Suprapubic skin (tissue), 4 donors: Measurements from ENCODE around the gene GDI2. TPM values are rescaled to one million over a fixed set of nuclear protein-coding genes. Genes with fewer than 3 reads are reported as not detected.

Experiments used
- DNase-seq, 2 donors: peaks; one replicate each; pipeline ENCODE4 v3.0.0-alpha.2; 2019; ENCODE audit warnings: low spot score in 2 of 2
- H3K27ac ChIP-seq: fragments of 200-600 bp; sonication (generic); one replicate; pipeline ENCODE4 v1.5.1; 2019
- H3K27me3 ChIP-seq: fragments of 200-600 bp; sonication (generic); one replicate; pipeline ENCODE4 v1.5.1; 2019
- H3K36me3 ChIP-seq: fragments of 200-600 bp; sonication (generic); one replicate; pipeline ENCODE4 v1.5.1; 2019
- H3K4me1 ChIP-seq: fragments of 200-600 bp; sonication (generic); one replicate; pipeline ENCODE4 v1.5.1; 2019
- H3K4me3 ChIP-seq: fragments of 200-600 bp; sonication (generic); one replicate; pipeline ENCODE4 v1.5.1; 2019; ENCODE audit warnings: mild to moderate bottlenecking
- H3K9me3 ChIP-seq: fragments of 200-600 bp; sonication (generic); one replicate; pipeline ENCODE4 v1.5.1; 2019
- EP300 ChIP-seq: sonication (generic); formaldehyde crosslinking; IDR thresholded peaks from one replicate; pipeline ENCODE4 v1.6.1; 2017; ENCODE audit warnings: antibody characterized with exemption
- POLR2A ChIP-seq, 2 donors: fragments of 450-650 bp; IDR thresholded peaks; one replicate each; pipeline ENCODE4 v1.6.1; 2017; ENCODE audit warnings: antibody characterized with exemption in 2 of 2, mild to moderate bottlenecking in 2 of 2, moderate library complexity in 2 of 2
- POLR2AphosphoS5 ChIP-seq, 3 donors: sonication (generic); formaldehyde crosslinking; IDR thresholded peaks; one replicate each; pipeline ENCODE4 v1.6.1; 2017; ENCODE audit warnings: antibody characterized with exemption in 3 of 3
- WGBS: methylation state at CpG from one replicate; pipeline ENCODE4 v1.1.5; 2018; 5-methylcytosine and 5-hydroxymethylcytosine counted together
- total RNA-seq, 4 donors: library from RNA; depleted of rRNA; stranded (reverse); fragments of >200 nt; gene quantifications; one replicate each; pipeline ENCODE4 v1.1.0, GENCODE V29; 2016
- TF ChIP-seq, protein P1 (sequence below), 2 donors: fragments of 200-600 bp in 1 of 2; fragments of 450-650 bp in 1 of 2; sonication (generic) in 1 of 2; IDR thresholded peaks; one replicate each; pipeline ENCODE4 v1.5.1; 2016 to 2019; ENCODE audit warnings: antibody characterized with exemption in 2 of 2, mild to moderate bottlenecking in 1 of 2, moderate library complexity in 1 of 2

The GDI2 gene
- total RNA-seq, 4 donors from 2014 or later: 243 to 270 (median 256) TPM

DNA sequence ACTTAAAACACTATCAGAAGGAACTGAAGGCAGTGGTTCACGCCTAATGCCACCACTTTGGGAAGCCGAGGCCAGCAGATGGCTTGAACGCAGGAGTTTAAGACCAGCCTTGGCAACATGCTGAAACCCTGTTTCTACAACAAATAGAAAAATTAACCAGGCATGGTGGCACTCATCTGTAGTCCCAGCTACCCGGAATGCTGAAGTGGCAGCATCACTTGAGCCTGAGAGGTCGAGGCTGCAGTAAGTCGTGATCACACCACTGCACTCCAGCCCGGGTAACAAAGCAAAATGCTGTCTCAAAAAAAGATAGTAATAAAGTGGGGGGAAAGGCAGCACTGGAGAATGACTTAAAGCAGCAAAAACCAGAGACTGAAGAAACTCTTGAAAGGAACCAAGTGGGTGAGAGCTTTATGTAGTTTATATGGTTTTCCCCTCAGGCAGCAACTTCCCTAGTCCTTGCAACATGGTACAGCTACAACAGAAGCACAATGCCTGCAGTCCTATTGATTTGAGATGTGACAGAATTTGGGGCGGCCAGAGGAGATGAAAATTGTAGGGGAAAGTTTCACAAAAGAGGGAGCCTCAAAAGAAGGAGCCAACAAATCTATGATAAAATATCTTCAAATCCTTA lies 38.1 kb downstream of the GDI2 start:
- no peaks in the 10 kb centered on the region for H3K27me3 ChIP-seq
- H3K9me3 ChIP-seq: no peaks in the 10 kb centered on the region
- no peak overlapping the region for H3K4me3 ChIP-seq
- H3K36me3 ChIP-seq: peaks cover 37% of the 10 kb centered on the region
- no peak overlapping the region for H3K27ac ChIP-seq
- WGBS: 91% methylated on average over 8 of the region's 8 CpGs
- TF ChIP-seq POLR2AphosphoS5 (IDR thresholded peaks at IDR 0.05) (no peak), EP300 (no peak), POLR2A (IDR thresholded peaks at IDR 0.05) (no peak)
- TF ChIP-seq, protein P1, sequence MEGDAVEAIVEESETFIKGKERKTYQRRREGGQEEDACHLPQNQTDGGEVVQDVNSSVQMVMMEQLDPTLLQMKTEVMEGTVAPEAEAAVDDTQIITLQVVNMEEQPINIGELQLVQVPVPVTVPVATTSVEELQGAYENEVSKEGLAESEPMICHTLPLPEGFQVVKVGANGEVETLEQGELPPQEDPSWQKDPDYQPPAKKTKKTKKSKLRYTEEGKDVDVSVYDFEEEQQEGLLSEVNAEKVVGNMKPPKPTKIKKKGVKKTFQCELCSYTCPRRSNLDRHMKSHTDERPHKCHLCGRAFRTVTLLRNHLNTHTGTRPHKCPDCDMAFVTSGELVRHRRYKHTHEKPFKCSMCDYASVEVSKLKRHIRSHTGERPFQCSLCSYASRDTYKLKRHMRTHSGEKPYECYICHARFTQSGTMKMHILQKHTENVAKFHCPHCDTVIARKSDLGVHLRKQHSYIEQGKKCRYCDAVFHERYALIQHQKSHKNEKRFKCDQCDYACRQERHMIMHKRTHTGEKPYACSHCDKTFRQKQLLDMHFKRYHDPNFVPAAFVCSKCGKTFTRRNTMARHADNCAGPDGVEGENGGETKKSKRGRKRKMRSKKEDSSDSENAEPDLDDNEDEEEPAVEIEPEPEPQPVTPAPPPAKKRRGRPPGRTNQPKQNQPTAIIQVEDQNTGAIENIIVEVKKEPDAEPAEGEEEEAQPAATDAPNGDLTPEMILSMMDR (IDR thresholded peaks at IDR 0.05): no peak
- no peak for DNase-seq
- H3K4me1 ChIP-seq: peaks cover 20% of the 10 kb centered on the region

DNA sequence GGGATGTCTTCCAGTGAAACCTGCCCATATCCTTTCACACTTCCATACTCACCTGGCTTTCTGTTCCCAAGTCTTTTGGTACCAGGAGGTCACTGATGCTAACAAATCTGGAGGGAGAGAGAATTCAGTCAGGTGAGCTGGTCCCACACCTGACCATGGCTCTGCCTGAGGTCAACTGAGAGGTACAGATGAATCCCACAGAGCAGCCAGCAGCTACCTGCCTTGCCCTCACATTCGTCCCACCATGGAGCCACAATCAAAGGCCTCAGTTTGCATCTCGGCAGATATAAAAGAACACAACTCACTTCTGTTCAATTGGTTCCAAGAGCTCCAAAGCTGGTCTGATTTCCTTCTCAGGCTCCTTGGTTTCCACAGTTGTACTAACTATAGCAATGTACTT lies 47.0 kb downstream of the GDI2 start:
- peaks cover 74% of the 10 kb centered on the region for H3K36me3 ChIP-seq
- 100% methylated on average over 2 of the region's 2 CpGs for WGBS
- no peak overlapping the region for H3K4me3 ChIP-seq
- no peaks in the 10 kb centered on the region for H3K9me3 ChIP-seq
- DNase-seq: no peak
- H3K27me3 ChIP-seq: no peaks in the 10 kb centered on the region
- TF ChIP-seq, protein P1 (IDR thresholded peaks at IDR 0.05): no peak
- no peak for TF ChIP-seq POLR2AphosphoS5 (IDR thresholded peaks at IDR 0.05)
- TF ChIP-seq EP300: no peak
- no peak for TF ChIP-seq POLR2A (IDR thresholded peaks at IDR 0.05)
- H3K27ac ChIP-seq: no peak overlapping the region
- H3K4me1 ChIP-seq: no peaks in the 10 kb centered on the region

- H3K4me3 ChIP-seq: no peak overlapping the region
- DNase-seq: no peak
- H3K27ac ChIP-seq: no peak overlapping the region
- H3K4me1 ChIP-seq: no peaks in the 10 kb centered on the region
- no peaks in the 10 kb centered on the region for H3K9me3 ChIP-seq
- TF ChIP-seq EP300 (no peak), POLR2A (IDR thresholded peaks at IDR 0.05) (no peak), POLR2AphosphoS5 (IDR thresholded peaks at IDR 0.05) (no peak)
- TF ChIP-seq, protein P1 (IDR thresholded peaks at IDR 0.05): no peak
- H3K36me3 ChIP-seq: peaks cover 76% of the 10 kb centered on the region
- no peaks in the 10 kb centered on the region for H3K27me3 ChIP-seq
- WGBS: 94% methylated on average over 2 of the region's 2 CpGs
Measured at GRCh38 chr10:5765617-5766016, 47.6 kb downstream of the GDI2 start.

GRCh38 chr10:5764422-5765297 lies 48.6 kb downstream of the GDI2 start:
- peaks cover 82% of the 10 kb centered on the region for H3K36me3 ChIP-seq
- TF ChIP-seq, protein P1 (IDR thresholded peaks at IDR 0.05): no peak
- TF ChIP-seq POLR2A (IDR thresholded peaks at IDR 0.05) (no peak), POLR2AphosphoS5 (IDR thresholded peaks at IDR 0.05) (no peak), EP300 (no peak)

DNA sequence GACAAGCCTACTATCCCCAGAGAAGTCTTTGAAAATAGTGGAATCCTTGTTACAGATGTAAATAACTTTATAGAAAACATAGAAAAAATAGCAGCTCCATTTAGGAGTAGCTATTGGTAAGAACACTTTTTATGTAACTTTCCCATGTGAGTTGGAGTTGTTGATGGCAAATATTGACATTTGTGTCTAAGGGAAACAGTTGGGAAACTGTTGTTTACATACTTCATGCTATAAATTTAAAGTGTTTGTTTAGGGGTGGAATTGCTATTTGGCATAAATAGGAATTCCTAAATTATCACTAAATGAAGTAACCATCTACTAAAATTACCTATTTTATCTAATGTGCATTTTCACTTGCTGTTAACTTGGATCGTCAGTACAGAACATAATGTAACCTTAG lies 50.7 kb downstream of the GDI2 start:
- Histone ChIP-seq H3K27me3 (no peaks in the 10 kb centered on the region), H3K36me3 (peaks cover 91% of the 10 kb centered on the region), H3K4me1 (no peaks in the 10 kb centered on the region), H3K27ac (no peak overlapping the region), H3K4me3 (no peak overlapping the region), H3K9me3 (no peaks in the 10 kb centered on the region)
- no peak for DNase-seq
- 40% methylated on average over 1 of the region's 1 CpG for WGBS
- no peak for TF ChIP-seq POLR2A (IDR thresholded peaks at IDR 0.05)
- TF ChIP-seq, protein P1 (IDR thresholded peaks at IDR 0.05): no peak
- no peak for TF ChIP-seq EP300
- TF ChIP-seq POLR2AphosphoS5 (IDR thresholded peaks at IDR 0.05): no peak

More at GRCh38 chr10:5764422-5765297, 48.6 kb downstream of the GDI2 start:
- Histone ChIP-seq H3K27ac (no peak overlapping the region), H3K4me3 (no peak overlapping the region), H3K9me3 (no peaks in the 10 kb centered on the region), H3K4me1 (no peaks in the 10 kb centered on the region), H3K27me3 (no peaks in the 10 kb centered on the region)
- 98% methylated on average over 10 of the region's 10 CpGs for WGBS
- no peak for DNase-seq
